Transverse colon (tissue), 4 donors: ENCODE results near the gene SLC25A18. TPM values are rescaled to one million over a fixed set of nuclear protein-coding genes. Genes with fewer than 3 reads are reported as not detected.

Source experiments
- DNase-seq: peaks from one replicate; pipeline ENCODE4 v3.0.0-alpha.2; 2019
- H3K27ac ChIP-seq, 4 donors: fragments of 200-600 bp; sonication (generic); 2 replicates each; pipeline ENCODE4 v1.5.1; 2016 to 2018; ENCODE audit warnings: inconsistent platforms in 4 of 4
- H3K27me3 ChIP-seq: fragments of 200-600 bp; sonication (generic); 2 replicates; pipeline ENCODE4 v1.5.1; 2017; ENCODE audit warnings: inconsistent platforms
- H3K36me3 ChIP-seq, 4 donors: fragments of 200-600 bp; sonication (generic); 2 replicates each; pipeline ENCODE4 v1.5.1; 2017 to 2019; ENCODE audit warnings: inconsistent platforms in 4 of 4
- H3K4me1 ChIP-seq, 4 donors: fragments of 200-600 bp; sonication (generic); 2 replicates each; pipeline ENCODE4 v1.5.1; 2017 to 2020; ENCODE audit warnings: inconsistent platforms in 4 of 4
- H3K4me3 ChIP-seq, 4 donors: fragments of 200-600 bp; sonication (generic); 1 replicate in 1 of 4; 2 replicates in 3 of 4; pipeline versions ENCODE4 v1.5.1 to v1.6.1; 2017 to 2019; ENCODE audit warnings: inconsistent platforms in 4 of 4
- H3K9me3 ChIP-seq, 2 donors: fragments of 200-600 bp; sonication (generic); 2 replicates each; pipeline ENCODE4 v1.5.1; 2017 to 2019; ENCODE audit warnings: inconsistent platforms in 2 of 2
- EP300 ChIP-seq: sonication (generic); formaldehyde crosslinking; IDR thresholded peaks from one replicate; pipeline ENCODE4 v1.6.1; 2017; ENCODE audit warnings: antibody characterized with exemption, low read depth
- POLR2A ChIP-seq: fragments of 450-650 bp; IDR thresholded peaks from one replicate; pipeline ENCODE4 v1.6.1; 2016; ENCODE audit warnings: antibody characterized with exemption, mild to moderate bottlenecking, moderate library complexity
- POLR2AphosphoS5 ChIP-seq, 3 donors: sonication (generic); formaldehyde crosslinking; IDR thresholded peaks; one replicate each; pipeline ENCODE4 v1.6.1; 2016; ENCODE audit warnings: antibody characterized with exemption in 3 of 3
- WGBS, 2 donors: methylation state at CpG; one replicate each; pipeline ENCODE4 v1.1.5; 2018; ENCODE audit warnings: low coverage in 1 of 2; 5-methylcytosine and 5-hydroxymethylcytosine counted together
- in situ Hi-C, 4 donors: fragments of 200-750 bp; cut with MboI; loops; one replicate each; pipeline versions ENCODE4 v1.15.0 to v1.15.1; 2017; ENCODE audit warnings: low sequenced_read_pairs in 3 of 4, low pct_ligation_motif_present in 1 of 4, low pct_unique_long_range_greater_than_20kb in 1 of 4
- intact Hi-C: fragments of 100-400 bp; cut with DNase I; formaldehyde crosslinking; loops from one replicate; pipeline ENCODE4 v1.15.1; 2023; ENCODE audit warnings: low total_unique reads
- total RNA-seq, 4 donors: library from RNA; depleted of rRNA; stranded (reverse); fragments of >200 nt; gene quantifications; one replicate each; pipeline ENCODE4 v1.1.0, GENCODE V29; 2016
- TF ChIP-seq, protein P1 (sequence below), 5 experiments: fragments of 200-600 bp in 3 of 5; fragments of 450-650 bp in 2 of 5; sonication (generic) in 3 of 5; IDR thresholded peaks; 1 replicate in 2 of 5; 2 replicates in 3 of 5; pipeline ENCODE4 v1.5.1; 2016 to 2017; ENCODE audit warnings: antibody characterized with exemption in 5 of 5, inconsistent platforms in 3 of 5, mild to moderate bottlenecking in 2 of 5, moderate library complexity in 1 of 5

The SLC25A18 gene
- total RNA-seq, 4 donors from 2014 or later, result 0.75 to 40.4 (median 1.5) TPM

DNA sequence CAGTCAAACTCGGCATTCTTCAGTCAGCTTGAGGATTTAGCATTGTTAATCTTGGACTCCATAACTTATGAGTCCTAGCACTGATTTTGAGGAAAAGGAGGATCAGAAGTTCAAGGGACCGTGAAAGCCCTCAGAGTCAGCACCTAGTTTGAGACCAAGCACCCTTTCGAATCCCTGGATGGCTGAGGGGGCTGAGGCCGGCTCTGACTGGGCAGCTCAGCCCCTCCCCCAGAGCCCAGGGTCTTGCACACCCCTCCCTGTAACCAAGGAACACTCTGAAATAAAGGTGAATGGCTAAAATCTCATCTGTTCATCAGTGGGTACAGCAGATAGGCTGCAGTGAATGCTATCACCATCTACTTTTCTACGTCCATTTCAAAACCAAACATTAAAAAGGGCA is 27.3 kb downstream of the SLC25A18 start:
- in situ Hi-C loops, result no loop called here
- TF ChIP-seq, protein P1, sequence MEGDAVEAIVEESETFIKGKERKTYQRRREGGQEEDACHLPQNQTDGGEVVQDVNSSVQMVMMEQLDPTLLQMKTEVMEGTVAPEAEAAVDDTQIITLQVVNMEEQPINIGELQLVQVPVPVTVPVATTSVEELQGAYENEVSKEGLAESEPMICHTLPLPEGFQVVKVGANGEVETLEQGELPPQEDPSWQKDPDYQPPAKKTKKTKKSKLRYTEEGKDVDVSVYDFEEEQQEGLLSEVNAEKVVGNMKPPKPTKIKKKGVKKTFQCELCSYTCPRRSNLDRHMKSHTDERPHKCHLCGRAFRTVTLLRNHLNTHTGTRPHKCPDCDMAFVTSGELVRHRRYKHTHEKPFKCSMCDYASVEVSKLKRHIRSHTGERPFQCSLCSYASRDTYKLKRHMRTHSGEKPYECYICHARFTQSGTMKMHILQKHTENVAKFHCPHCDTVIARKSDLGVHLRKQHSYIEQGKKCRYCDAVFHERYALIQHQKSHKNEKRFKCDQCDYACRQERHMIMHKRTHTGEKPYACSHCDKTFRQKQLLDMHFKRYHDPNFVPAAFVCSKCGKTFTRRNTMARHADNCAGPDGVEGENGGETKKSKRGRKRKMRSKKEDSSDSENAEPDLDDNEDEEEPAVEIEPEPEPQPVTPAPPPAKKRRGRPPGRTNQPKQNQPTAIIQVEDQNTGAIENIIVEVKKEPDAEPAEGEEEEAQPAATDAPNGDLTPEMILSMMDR (IDR thresholded peaks at IDR 0.05), result no peak
- TF ChIP-seq POLR2A (no peak), EP300 (no peak), POLR2AphosphoS5 (IDR thresholded peaks at IDR 0.05) (no peak)
- DNase-seq, result no peak
- no peaks in the 10 kb centered on the region for H3K9me3 ChIP-seq
- WGBS, 2 donors, result 85 to 100% methylated on average over 1 to 5 of the region's 5 CpGs
- no peaks in the 10 kb centered on the region for H3K4me1 ChIP-seq
- no peak overlapping the region for H3K4me3 ChIP-seq
- no peak overlapping the region for H3K27ac ChIP-seq
- peaks cover 0 to 38% (median 18%) of the 10 kb centered on the region in 4 donors for H3K36me3 ChIP-seq
- H3K27me3 ChIP-seq, result no peaks in the 10 kb centered on the region
- intact Hi-C loops, result no loop called here

DNA sequence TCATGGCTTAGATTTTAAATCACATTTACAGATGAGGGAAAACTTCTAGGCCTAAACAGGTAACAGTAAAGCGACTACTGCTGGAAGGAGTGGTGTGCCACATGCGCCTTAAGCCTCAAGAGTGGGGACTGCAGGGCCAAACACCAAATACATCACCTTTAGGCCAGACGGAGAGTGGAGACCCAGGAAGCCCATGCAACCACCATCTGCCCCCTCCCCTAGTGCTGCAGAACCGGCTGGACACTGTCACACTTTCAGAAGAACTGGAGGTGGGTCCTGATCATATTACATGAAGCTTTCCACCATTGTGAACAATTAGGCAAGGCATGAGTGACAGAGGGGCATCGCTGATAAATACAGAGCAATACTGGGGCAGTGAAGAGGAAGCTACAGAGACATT is 28.9 kb downstream of the SLC25A18 start:
- no peak for DNase-seq
- no peak overlapping the region for H3K27ac ChIP-seq
- H3K36me3 ChIP-seq, result peaks cover 0 to 55% (median 25%) of the 10 kb centered on the region in 4 donors
- no peaks in the 10 kb centered on the region for H3K27me3 ChIP-seq
- no peaks in the 10 kb centered on the region for H3K9me3 ChIP-seq
- WGBS, 2 donors, result 89% methylated on average over 5 of the region's 5 CpGs; no CpG with 5 or more reads in 1 of the 2 donors
- no peak overlapping the region for H3K4me3 ChIP-seq
- no peaks in the 10 kb centered on the region for H3K4me1 ChIP-seq
- intact Hi-C loops (no loop called here), in situ Hi-C loops (no loop called here)
- TF ChIP-seq POLR2AphosphoS5 (IDR thresholded peaks at IDR 0.05), result no peak
- no peak for TF ChIP-seq EP300
- no peak for TF ChIP-seq POLR2A
- TF ChIP-seq, protein P1 (IDR thresholded peaks at IDR 0.05), result no peak

DNA sequence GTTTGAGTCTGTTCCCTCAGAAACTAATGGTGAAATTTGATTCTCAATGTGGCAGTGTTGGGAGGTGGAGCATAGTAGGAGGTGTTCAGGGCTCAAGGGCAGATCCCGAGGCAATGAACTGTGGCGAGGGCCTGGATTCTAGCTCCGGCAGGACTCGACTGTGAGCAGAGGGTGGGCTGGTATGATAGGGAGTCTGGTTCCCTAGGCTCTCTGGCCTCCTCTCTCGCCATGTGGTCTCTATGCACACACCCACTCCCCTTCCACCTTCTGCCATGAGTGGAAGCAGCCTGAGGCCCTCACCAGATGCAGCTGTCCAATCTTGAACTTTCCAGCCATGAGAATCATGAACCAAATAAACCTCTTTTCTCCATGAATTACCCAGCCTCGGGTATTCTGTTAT is 32.9 kb downstream of the SLC25A18 start:
- whole genome bisulfite sequencing, 2 donors, result 96 to 100% methylated on average over 1 to 6 of the region's 6 CpGs
- H3K9me3 ChIP-seq, result no peaks in the 10 kb centered on the region
- in situ Hi-C loops (no loop called here), intact Hi-C loops (no loop called here)
- no peaks in the 10 kb centered on the region for H3K27me3 ChIP-seq
- H3K36me3 ChIP-seq, result peaks cover 0 to 78% (median 35%) of the 10 kb centered on the region in 4 donors
- no peak overlapping the region for H3K27ac ChIP-seq
- TF ChIP-seq POLR2AphosphoS5 (IDR thresholded peaks at IDR 0.05) (no peak), EP300 (no peak), POLR2A (no peak)
- TF ChIP-seq, protein P1 (IDR thresholded peaks at IDR 0.05), result no peak
- DNase-seq, result no peak
- no peak overlapping the region for H3K4me3 ChIP-seq
- H3K4me1 ChIP-seq, result peaks cover 0 to 4% (median 0%) of the 10 kb centered on the region in 4 donors

DNA sequence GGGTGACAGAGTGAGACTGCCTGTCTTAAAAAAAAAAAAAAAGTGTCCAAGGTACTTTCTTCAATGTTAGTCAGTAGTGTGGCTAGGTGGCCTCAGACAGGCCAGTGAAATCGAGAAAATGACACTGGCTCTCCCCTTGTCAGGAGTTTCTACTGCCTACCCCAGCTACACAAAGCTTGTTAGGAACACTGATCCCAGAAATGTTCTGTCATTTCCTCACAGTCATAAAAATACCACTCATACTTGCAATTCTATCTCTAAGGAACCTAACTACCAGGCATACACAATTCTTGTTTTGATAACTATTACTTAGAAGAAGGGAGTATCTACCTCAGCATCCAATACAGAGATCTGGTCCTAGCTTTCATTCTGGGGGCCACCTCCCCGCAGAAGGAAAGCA is 33.9 kb downstream of the SLC25A18 start:
- Histone ChIP-seq H3K4me3 (no peak overlapping the region), H3K36me3 (peaks cover 0 to 68% (median 30%) of the 10 kb centered on the region in 4 donors), H3K4me1 (peaks cover 0 to 6% (median 0%) of the 10 kb centered on the region in 4 donors), H3K27me3 (no peaks in the 10 kb centered on the region), H3K9me3 (no peaks in the 10 kb centered on the region), H3K27ac (peak overlapping the region; percentile 0 to 54 (median 28))
- WGBS, 2 donors, result 85 to 100% methylated on average over 1 to 2 of the region's 2 CpGs
- TF ChIP-seq EP300 (no peak), POLR2A (no peak), POLR2AphosphoS5 (IDR thresholded peaks at IDR 0.05) (no peak)
- TF ChIP-seq, protein P1 (IDR thresholded peaks at IDR 0.05), result no peak
- intact Hi-C loops, result no loop called here
- in situ Hi-C loops, result no loop called here
- no peak for DNase-seq
